ENCODE measurements around the gene HMCN1. TPM values are rescaled to one million over a fixed set of nuclear protein-coding genes. Genes with fewer than 3 reads are reported as not detected.

Gene HMCN1
- total RNA-seq, 2 donors from 2014 or later: 3.5 to 9.9 TPM

GRCh38 chr1:186066411-186066810, 332.2 kb downstream of the HMCN1 start:
- TF ChIP-seq POLR2AphosphoS5 (IDR thresholded peaks at IDR 0.05): no peak
- TF ChIP-seq POLR2A (IDR thresholded peaks at IDR 0.05): no peak
- TF ChIP-seq, protein P1, sequence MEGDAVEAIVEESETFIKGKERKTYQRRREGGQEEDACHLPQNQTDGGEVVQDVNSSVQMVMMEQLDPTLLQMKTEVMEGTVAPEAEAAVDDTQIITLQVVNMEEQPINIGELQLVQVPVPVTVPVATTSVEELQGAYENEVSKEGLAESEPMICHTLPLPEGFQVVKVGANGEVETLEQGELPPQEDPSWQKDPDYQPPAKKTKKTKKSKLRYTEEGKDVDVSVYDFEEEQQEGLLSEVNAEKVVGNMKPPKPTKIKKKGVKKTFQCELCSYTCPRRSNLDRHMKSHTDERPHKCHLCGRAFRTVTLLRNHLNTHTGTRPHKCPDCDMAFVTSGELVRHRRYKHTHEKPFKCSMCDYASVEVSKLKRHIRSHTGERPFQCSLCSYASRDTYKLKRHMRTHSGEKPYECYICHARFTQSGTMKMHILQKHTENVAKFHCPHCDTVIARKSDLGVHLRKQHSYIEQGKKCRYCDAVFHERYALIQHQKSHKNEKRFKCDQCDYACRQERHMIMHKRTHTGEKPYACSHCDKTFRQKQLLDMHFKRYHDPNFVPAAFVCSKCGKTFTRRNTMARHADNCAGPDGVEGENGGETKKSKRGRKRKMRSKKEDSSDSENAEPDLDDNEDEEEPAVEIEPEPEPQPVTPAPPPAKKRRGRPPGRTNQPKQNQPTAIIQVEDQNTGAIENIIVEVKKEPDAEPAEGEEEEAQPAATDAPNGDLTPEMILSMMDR (IDR thresholded peaks at IDR 0.05): no peak
- no peak for DNase-seq (ENCODE audit: low spot score)
- Histone ChIP-seq H3K36me3 (no peaks in the 10 kb centered on the region), H3K27ac (no peak overlapping the region), H3K4me3 (no peak overlapping the region), H3K9me3 (no peaks in the 10 kb centered on the region), H3K27me3 (replicated peaks; ENCODE audit: insufficient read depth) (no peaks in the 10 kb centered on the region), H3K4me1 (replicated peaks) (no peaks in the 10 kb centered on the region)
- intact Hi-C loops (cut with DNase I): no loop called here
- WGBS: 79% methylated on average over 3 of the region's 3 CpGs

GRCh38 chr1:186073697-186074096, 339.5 kb downstream of the HMCN1 start:
- Histone ChIP-seq H3K36me3 (no peaks in the 10 kb centered on the region), H3K27me3 (replicated peaks; ENCODE audit: insufficient read depth) (no peaks in the 10 kb centered on the region), H3K4me1 (replicated peaks) (no peaks in the 10 kb centered on the region), H3K27ac (no peak overlapping the region), H3K4me3 (no peak overlapping the region), H3K9me3 (no peaks in the 10 kb centered on the region)
- TF ChIP-seq, protein P1 (IDR thresholded peaks at IDR 0.05): no peak
- TF ChIP-seq POLR2AphosphoS5 (IDR thresholded peaks at IDR 0.05) (no peak), POLR2A (IDR thresholded peaks at IDR 0.05) (no peak)
- DNase-seq (ENCODE audit: low spot score): no peak
- intact Hi-C loops (cut with DNase I): no loop called here
- 97% methylated on average over 1 of the region's 1 CpG for WGBS

- H3K9me3 ChIP-seq: no peaks in the 10 kb centered on the region
- H3K36me3 ChIP-seq: no peaks in the 10 kb centered on the region
- no peak for TF ChIP-seq POLR2AphosphoS5 (IDR thresholded peaks at IDR 0.05)
- WGBS: 29% methylated on average over 4 of the region's 4 CpGs
- intact Hi-C loops (cut with DNase I): no loop called here
- H3K27ac ChIP-seq: no peak overlapping the region
- H3K4me3 ChIP-seq: no peak overlapping the region
- DNase-seq (ENCODE audit: low spot score): no peak
- no peaks in the 10 kb centered on the region for H3K4me1 ChIP-seq (replicated peaks)
- H3K27me3 ChIP-seq (replicated peaks; ENCODE audit: insufficient read depth): no peaks in the 10 kb centered on the region
Observed at GRCh38 chr1:186076006-186076405, 341.8 kb downstream of the HMCN1 start.

DNA sequence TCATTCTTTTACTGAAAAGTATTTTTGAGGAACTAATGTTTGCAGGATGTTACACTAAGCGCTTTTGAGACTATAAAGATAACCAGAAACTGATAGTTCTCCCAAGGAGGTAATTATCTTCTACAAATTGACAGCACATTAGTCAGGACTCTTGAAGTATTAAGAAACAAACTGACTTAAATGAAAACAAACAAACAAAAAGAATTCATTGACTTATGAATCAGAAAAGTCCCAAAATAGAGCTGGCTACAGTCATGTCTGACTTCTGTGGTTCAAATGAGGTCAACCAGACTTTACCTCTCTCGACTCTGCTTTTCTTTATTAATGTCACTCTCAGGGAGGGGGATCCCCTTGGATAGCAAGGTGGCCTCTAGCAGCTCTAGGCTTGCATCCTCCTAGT, 344.1 kb downstream of the HMCN1 start:
- intact Hi-C loops (cut with DNase I): no loop called here
- no peak overlapping the region for H3K27ac ChIP-seq
- WGBS: 58% methylated on average over 2 of the region's 2 CpGs
- H3K36me3 ChIP-seq: no peaks in the 10 kb centered on the region
- no peaks in the 10 kb centered on the region for H3K4me1 ChIP-seq (replicated peaks)
- H3K4me3 ChIP-seq: no peak overlapping the region
- H3K27me3 ChIP-seq (replicated peaks; ENCODE audit: insufficient read depth): no peaks in the 10 kb centered on the region
- DNase-seq (ENCODE audit: low spot score): no peak
- TF ChIP-seq, protein P1 (IDR thresholded peaks at IDR 0.05): no peak
- TF ChIP-seq POLR2AphosphoS5 (IDR thresholded peaks at IDR 0.05) (no peak), POLR2A (IDR thresholded peaks at IDR 0.05) (no peak)
- no peaks in the 10 kb centered on the region for H3K9me3 ChIP-seq

- no peak for TF ChIP-seq POLR2AphosphoS5 (IDR thresholded peaks at IDR 0.05)
- no peak for TF ChIP-seq POLR2A (IDR thresholded peaks at IDR 0.05)
- TF ChIP-seq, protein P1 (IDR thresholded peaks at IDR 0.05): no peak
- WGBS: 80% methylated on average over 7 of the region's 7 CpGs
- intact Hi-C loops (cut with DNase I): no loop called here
Observed at GRCh38 chr1:186079084-186079684, 345.0 kb downstream of the HMCN1 start.

More at GRCh38 chr1:186079084-186079684, 345.0 kb downstream of the HMCN1 start:
- Histone ChIP-seq H3K36me3 (no peaks in the 10 kb centered on the region), H3K27ac (no peak overlapping the region), H3K4me3 (no peak overlapping the region), H3K27me3 (replicated peaks; ENCODE audit: insufficient read depth) (no peaks in the 10 kb centered on the region), H3K9me3 (no peaks in the 10 kb centered on the region), H3K4me1 (replicated peaks) (no peaks in the 10 kb centered on the region)
- DNase-seq (ENCODE audit: low spot score): no peak
